K562 (cell line): ENCODE data around the gene ADNP. TPM values are rescaled to one million over a fixed set of nuclear protein-coding genes. Genes with fewer than 3 reads are reported as not detected.

ENCODE experiments used
- ATAC-seq: fragments of 200-7000 bp; cut with Tn5 transposase; 3 replicates; pipeline ENCODE4 v1.9.1; 2020; ENCODE audit warnings: moderate library complexity
- BruUV-seq: library from RNA; stranded (reverse); fragments of 400-500 nt; replicated peaks from 2 replicates; lab custom pipeline; 2021; lab: Mats Ljungman, UMichigan
- CTCF ChIA-PET: fragments of 300-600 bp; formaldehyde crosslinking; extraction: SDS; loops from one replicate; lab custom pipeline; 2021; ENCODE audit warnings: low intra/inter-chr PET ratio; lab: Yijun Ruan, JAX
- POLR2A ChIA-PET: fragments of 300-600, 350-650 bp; sonication (Branson Sonifier 250); formaldehyde crosslinking; extraction: SDS; loops from one replicate; lab custom pipeline; 2021; ENCODE audit warnings: antibody characterized with exemption, inconsistent platforms; lab: Yijun Ruan, JAX
- DNase-seq, 4 experiments: peaks; one replicate each; pipeline versions ENCODE4 v3.0.0 to v3.0.0-alpha.2; 2011 to 2018; ENCODE audit warnings: low spot score in 3 of 4, mixed read lengths in 3 of 4; ENCODE audit errors: extremely low read depth in 1 of 4
- FAIRE-seq: peaks from 2 replicates; lab custom pipeline; 2011; peaks lifted over from hg19 to GRCh38; lab: Jason Lieb, UNC
- H2AFZ ChIP-seq: 2 replicates; pipeline ENCODE4 v1.6.0; 2011; ENCODE audit warnings: low read depth, low read length, control low read depth, inconsistent platforms
- H3K27ac ChIP-seq: fragments of 200-600 bp; 3 replicates; pipeline ENCODE4 v1.8.0; 2011; ENCODE audit warnings: low read depth, mild to moderate bottlenecking, control low read depth, inconsistent platforms, low read length, moderate library complexity, mixed read lengths; ENCODE audit errors: extremely low read depth
- H3K27me3 ChIP-seq, 2 experiments: fragments of 300-600 bp in 1 of 2; 2 replicates in 1 of 2; 3 replicates in 1 of 2; pipeline versions ENCODE4 v1.6.0 to v1.8.0; 2011; ENCODE audit warnings: inconsistent platforms in 2 of 2, low read length in 2 of 2, mild to moderate bottlenecking in 1 of 2, mixed read lengths in 1 of 2, moderate library complexity in 1 of 2; ENCODE audit not compliant: control insufficient read depth in 2 of 2, insufficient read depth in 2 of 2
- H3K36me3 ChIP-seq: fragments of 300-600 bp; 3 replicates; pipeline ENCODE4 v1.8.0; 2011; ENCODE audit warnings: mild to moderate bottlenecking, low read length, inconsistent platforms; ENCODE audit not compliant: control insufficient read depth, insufficient read depth
- H3K4me1 ChIP-seq, 2 experiments: fragments of 200-600 bp in 1 of 2; replicated peaks in 1 of 2; 2 replicates in 1 of 2; 3 replicates in 1 of 2; pipeline versions ENCODE4 v1.5.1 to v1.8.0; 2011; ENCODE audit warnings: inconsistent platforms in 2 of 2, low read length in 2 of 2, mild to moderate bottlenecking in 1 of 2, mixed read lengths in 1 of 2, moderate library complexity in 1 of 2; ENCODE audit not compliant: control insufficient read depth in 2 of 2, insufficient read depth in 2 of 2
- H3K4me2 ChIP-seq: 2 replicates; pipeline ENCODE4 v1.6.1; 2011; ENCODE audit warnings: low read length, control low read depth, inconsistent platforms, mixed read lengths; ENCODE audit not compliant: insufficient read depth
- H3K4me3 ChIP-seq: fragments of 200-600 bp; sonication (generic), shearing (Covaris generic); 2 replicates; pipeline ENCODE4 v1.5.1; 2016; ENCODE audit warnings: control low read depth, inconsistent platforms
- H3K79me2 ChIP-seq: fragments of 200-600 bp; 3 replicates; pipeline ENCODE4 v1.8.0; 2011; ENCODE audit warnings: low read length, inconsistent platforms; ENCODE audit not compliant: control insufficient read depth, insufficient read depth
- H3K9ac ChIP-seq, 2 experiments: 2 replicates each; pipeline versions ENCODE4 v1.6.0 to v1.6.1; 2011; ENCODE audit warnings: low read depth in 2 of 2, low read length in 2 of 2, control low read depth in 1 of 2, inconsistent platforms in 1 of 2, mild to moderate bottlenecking in 1 of 2, mixed read lengths in 1 of 2; ENCODE audit not compliant: insufficient read depth in 1 of 2
- H3K9me1 ChIP-seq: one replicate; pipeline ENCODE4 v1.6.0; 2011; ENCODE audit warnings: inconsistent platforms, mild to moderate bottlenecking, low read length, moderate library complexity; ENCODE audit not compliant: control insufficient read depth, insufficient read depth
- H3K9me3 ChIP-seq: replicated peaks from 2 replicates; pipeline ENCODE4 v1.5.1; 2011; ENCODE audit warnings: low read depth, low read length, inconsistent platforms; ENCODE audit not compliant: control insufficient read depth, insufficient read depth
- H4K20me1 ChIP-seq: replicated peaks from 2 replicates; pipeline ENCODE4 v1.6.1; 2011; ENCODE audit warnings: low read length, inconsistent platforms, mixed read lengths; ENCODE audit not compliant: control insufficient read depth, insufficient read depth
- MEIS2 ChIP-seq: fragments of 450-650 bp; IDR thresholded peaks from 2 replicates; pipeline ENCODE4 v1.6.1; 2014; ENCODE audit warnings: mild to moderate bottlenecking; ENCODE audit not compliant: partially characterized antibody
- SRSF9 ChIP-seq: fragments of 200-400 bp; formaldehyde crosslinking; IDR thresholded peaks from 2 replicates; pipeline ENCODE4 v1.6.1; 2017; ENCODE audit warnings: low read depth, low read length, borderline replicate concordance
- STAT5B ChIP-seq: fragments of 250-450 bp; sonication (Bioruptor Pico); IDR thresholded peaks from 2 replicates; pipeline ENCODE4 v1.8.0; 2021; ENCODE audit warnings: mild to moderate bottlenecking, inconsistent platforms
- ZFP36 ChIP-seq: fragments of 150-350 bp; IDR thresholded peaks from 2 replicates; pipeline ENCODE4 v1.6.1; 2018; ENCODE audit warnings: low read length, low read depth; ENCODE audit not compliant: partially characterized antibody
- ZZZ3 ChIP-seq: fragments of 450-650 bp; IDR thresholded peaks from 2 replicates; pipeline ENCODE4 v1.6.1; 2016; ENCODE audit warnings: antibody characterized with exemption, mild to moderate bottlenecking, moderate library complexity
- WGBS: fragments of 100-300 bp; shearing (Covaris generic); methylation state at CpG from one replicate; pipeline ENCODE4 v1.1.6; 2016; ENCODE audit warnings: low coverage, mixed read lengths; ENCODE audit not compliant: insufficient coverage; ENCODE audit errors: missing lambda C conversion rate; 5-methylcytosine and 5-hydroxymethylcytosine counted together
- in situ Hi-C: fragments of 300-500 bp; cut with MboI; formaldehyde crosslinking; loops from 4 replicates; pipeline ENCODE4 v1.15.0; 2018; ENCODE audit warnings: inconsistent platforms, mixed read lengths
- intact Hi-C: fragments of 100-400 bp; cut with micrococcal nuclease; formaldehyde crosslinking; loops from 2 replicates; pipeline ENCODE4 v1.14.2; 2022
- polyA plus RNA-seq, 8 experiments: library from polyadenylated mRNA; depleted of rRNA in 4 of 8; stranded (reverse) in 5 of 8; unstranded in 3 of 8; fragments of >200 nt; fragmentation: Nextera tagmentation in 2 of 8; fragmentation: Illumina TruSeq in 1 of 8; extraction: Ambion mirVana in 2 of 8; extraction: Trizol in 1 of 8; gene quantifications; 2 replicates each; pipeline versions ENCODE4 v1.2.1 to v1.2.3, GENCODE V29; 2011 to 2014; ENCODE audit warnings: inconsistent platforms in 1 of 8, missing spikeins in 1 of 8
- total RNA-seq, 7 experiments: library from RNA; depleted of rRNA in 6 of 7; stranded (reverse); fragments of >200 nt in 6 of 7; fragmentation: Illumina TruSeq in 2 of 7; extraction: Trizol in 2 of 7; gene quantifications; 2 replicates each; pipeline versions ENCODE4 v1.2.1 to v1.2.3, GENCODE V29; 2011 to 2021; ENCODE audit warnings: low replicate concordance in 1 of 7
- TF ChIP-seq, protein P1 (sequence below), 2 experiments: IDR thresholded peaks; 2 replicates each; pipeline ENCODE4 v1.6.1; 2011; ENCODE audit warnings: borderline replicate concordance in 1 of 2, control low read depth in 1 of 2, low read depth in 1 of 2, low read length in 1 of 2, mild to moderate bottlenecking in 1 of 2, mixed read lengths in 1 of 2, moderate library complexity in 1 of 2; ENCODE audit not compliant: insufficient read depth in 1 of 2, insufficient read length in 1 of 2, poor library complexity in 1 of 2, severe bottlenecking in 1 of 2; ENCODE audit errors: extremely low read depth in 1 of 2
- TF ChIP-seq, protein P2 (sequence below): fragments of 250-450 bp; sonication (Bioruptor Pico); IDR thresholded peaks from 2 replicates; pipeline ENCODE4 v1.4.0; 2020; ENCODE audit warnings: mild to moderate bottlenecking, moderate library complexity, borderline replicate concordance

ADNP gene
- total and polyA plus RNA-seq, 9 of the 15 experiments (the other 6 are each of a cell fraction or from before 2014, with no cell fraction given), result 17.8 to 59.9 (median 25.3) TPM

DNA sequence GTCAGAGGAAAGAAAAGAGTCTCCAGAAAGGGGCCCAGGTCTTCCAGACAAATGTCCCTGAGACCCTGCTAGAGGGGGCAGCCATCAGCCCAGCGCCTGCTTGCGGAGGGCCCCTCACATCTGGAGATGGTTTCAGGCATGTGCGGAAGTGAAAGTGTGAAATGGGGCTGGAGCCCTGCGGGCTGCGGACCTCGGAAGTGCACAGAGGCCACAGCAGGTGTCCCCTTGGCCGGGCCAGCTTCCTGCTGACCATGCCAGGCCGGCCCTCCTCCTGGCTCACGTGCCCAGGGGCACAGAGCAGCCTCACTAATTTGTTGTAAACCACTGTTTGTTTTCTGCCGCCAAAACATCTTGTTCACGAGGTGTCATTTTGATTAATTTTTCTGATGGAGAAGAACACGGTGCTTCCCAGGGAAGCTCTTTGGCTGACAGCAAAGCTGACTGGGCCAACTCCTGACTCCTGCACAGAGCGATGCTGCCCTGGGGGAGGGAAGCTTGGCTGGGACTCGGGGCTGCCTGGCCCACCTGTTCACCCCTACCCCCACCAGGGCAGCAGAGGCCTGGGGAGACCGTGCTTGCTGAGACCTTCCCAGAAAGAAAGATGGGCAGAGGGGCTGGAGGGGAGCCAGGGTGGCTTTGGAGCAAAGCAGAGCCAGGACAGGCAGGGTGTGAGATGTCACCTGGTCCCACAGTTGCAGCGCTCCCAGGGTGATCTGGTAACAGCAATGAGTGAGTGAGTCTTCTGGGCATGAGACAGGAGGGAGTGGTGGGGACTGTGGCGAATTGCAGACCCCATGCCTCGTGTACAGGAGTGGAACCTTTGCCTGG lies 82.2 kb downstream of the ADNP start:
- H2AFZ ChIP-seq, result no peak overlapping the region
- peak; percentile 41; the same call in 2 of the 3 replicates for ATAC-seq
- no peak for TF ChIP-seq ZZZ3
- TF ChIP-seq, protein P1, sequence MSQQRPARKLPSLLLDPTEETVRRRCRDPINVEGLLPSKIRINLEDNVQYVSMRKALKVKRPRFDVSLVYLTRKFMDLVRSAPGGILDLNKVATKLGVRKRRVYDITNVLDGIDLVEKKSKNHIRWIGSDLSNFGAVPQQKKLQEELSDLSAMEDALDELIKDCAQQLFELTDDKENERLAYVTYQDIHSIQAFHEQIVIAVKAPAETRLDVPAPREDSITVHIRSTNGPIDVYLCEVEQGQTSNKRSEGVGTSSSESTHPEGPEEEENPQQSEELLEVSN (IDR thresholded peaks at IDR 0.05; ENCODE audit: borderline replicate concordance in 1 of 2, extremely low read depth in 1 of 2, insufficient read depth in 1 of 2, insufficient read length in 1 of 2, low read depth in 1 of 2, low read length in 1 of 2, poor library complexity in 1 of 2, severe bottlenecking in 1 of 2), result peak in 1 of 2 experiments; percentile 12
- peak; percentile 10 for TF ChIP-seq ZFP36
- no peak for TF ChIP-seq SRSF9
- TF ChIP-seq MEIS2, result peak; percentile 24
- TF ChIP-seq STAT5B (CRISPR knock-in tag), result no peak
- TF ChIP-seq, protein P2, sequence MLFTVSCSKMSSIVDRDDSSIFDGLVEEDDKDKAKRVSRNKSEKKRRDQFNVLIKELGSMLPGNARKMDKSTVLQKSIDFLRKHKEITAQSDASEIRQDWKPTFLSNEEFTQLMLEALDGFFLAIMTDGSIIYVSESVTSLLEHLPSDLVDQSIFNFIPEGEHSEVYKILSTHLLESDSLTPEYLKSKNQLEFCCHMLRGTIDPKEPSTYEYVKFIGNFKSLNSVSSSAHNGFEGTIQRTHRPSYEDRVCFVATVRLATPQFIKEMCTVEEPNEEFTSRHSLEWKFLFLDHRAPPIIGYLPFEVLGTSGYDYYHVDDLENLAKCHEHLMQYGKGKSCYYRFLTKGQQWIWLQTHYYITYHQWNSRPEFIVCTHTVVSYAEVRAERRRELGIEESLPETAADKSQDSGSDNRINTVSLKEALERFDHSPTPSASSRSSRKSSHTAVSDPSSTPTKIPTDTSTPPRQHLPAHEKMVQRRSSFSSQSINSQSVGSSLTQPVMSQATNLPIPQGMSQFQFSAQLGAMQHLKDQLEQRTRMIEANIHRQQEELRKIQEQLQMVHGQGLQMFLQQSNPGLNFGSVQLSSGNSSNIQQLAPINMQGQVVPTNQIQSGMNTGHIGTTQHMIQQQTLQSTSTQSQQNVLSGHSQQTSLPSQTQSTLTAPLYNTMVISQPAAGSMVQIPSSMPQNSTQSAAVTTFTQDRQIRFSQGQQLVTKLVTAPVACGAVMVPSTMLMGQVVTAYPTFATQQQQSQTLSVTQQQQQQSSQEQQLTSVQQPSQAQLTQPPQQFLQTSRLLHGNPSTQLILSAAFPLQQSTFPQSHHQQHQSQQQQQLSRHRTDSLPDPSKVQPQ (CRISPR knock-in tag), result no peak
- POLR2A ChIA-PET, result interaction anchor here (0.7 kb wide), 1 partner anchor 25 kb away, joined by 3 read pairs; no protein-coding TSS in a partner anchor
- no TSS peak for BruUV-seq
- H3K27ac ChIP-seq, result no peak overlapping the region
- no peaks in the 10 kb centered on the region for H4K20me1 ChIP-seq
- H3K4me1 ChIP-seq, result peaks cover 0 to 26% of the 10 kb centered on the region in 2 experiments; a peak in 3 of 5 replicates
- H3K9me3 ChIP-seq, result no peaks in the 10 kb centered on the region
- H3K4me2 ChIP-seq, result no peak overlapping the region
- peak overlapping the region in 1 of 2 experiments; percentile 78; a peak in 2 of 4 replicates for H3K9ac ChIP-seq
- H3K27me3 ChIP-seq, result peaks cover 3 to 15% of the 10 kb centered on the region in 2 experiments; a peak in 3 of 5 replicates
- no peak for DNase-seq
- FAIRE-seq, result no peak
- WGBS, result 18% methylated on average over 18 of the region's 18 CpGs
- CTCF ChIA-PET, result no interaction called here
- H3K79me2 ChIP-seq, result no peaks in the 10 kb centered on the region
- in situ Hi-C loops, result no loop called here
- no peaks in the 10 kb centered on the region for H3K36me3 ChIP-seq
- intact Hi-C loops, result no loop called here
- no peak overlapping the region for H3K4me3 ChIP-seq
- H3K9me1 ChIP-seq, result no peaks in the 10 kb centered on the region
